C4-2B (cell line): ENCODE measurements around the gene KIAA2012.

Source experiments
- CTCF ChIP-seq: fragments of 450-650 bp; conservative IDR thresholded peaks from 2 replicates; pipeline ENCODE4 v1.5.1; 2017; ENCODE audit warnings: mild to moderate bottlenecking
- ZFX ChIP-seq: fragments of 450-650 bp; IDR thresholded peaks from 2 replicates; pipeline ENCODE4 v1.6.1; 2017

DNA sequence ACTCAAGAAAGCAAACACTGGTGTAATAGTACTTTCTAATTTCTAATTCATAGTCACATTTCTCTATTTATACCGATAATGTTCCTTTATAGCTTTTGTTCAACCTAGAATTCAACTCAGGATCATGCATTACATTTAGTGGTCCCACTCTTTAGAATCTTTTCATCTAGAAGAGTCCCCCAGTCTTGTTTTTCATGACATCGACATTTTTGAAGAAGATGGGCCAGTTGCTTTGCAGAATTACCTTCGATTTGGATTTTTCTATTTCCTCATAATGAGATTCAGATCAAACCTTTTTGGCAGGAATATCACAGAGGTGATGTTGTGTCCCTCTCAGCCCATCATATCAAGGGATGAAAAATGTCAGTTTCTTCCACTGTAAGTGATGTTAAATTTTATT lies 35.3 kb downstream of the KIAA2012 start:
- TF ChIP-seq CTCF, result no peak
- TF ChIP-seq ZFX, result no peak
